Stimulated activated CD4-positive, alpha-beta T cell treated with anti-CD3 and anti-CD28 coated beads, Interleukin-12 subunit alpha, Interleukin-12 subunit beta, amount 100 ng/mL, for 4 hours (primary cell): ENCODE measurements around the gene NT5C1B.

Source experiments
- DNase-seq: peaks from one replicate; pipeline ENCODE4 v3.0.0-alpha.2; 2020

Gene NT5C1B

GRCh38 chr2:18550433-18550832, 38.9 kb downstream of the NT5C1B start:
- no peak for DNase-seq

GRCh38 chr2:18549083-18549482, 40.3 kb downstream of the NT5C1B start:
- no peak for DNase-seq

GRCh38 chr2:18548621-18549020, 40.7 kb downstream of the NT5C1B start:
- DNase-seq, result no peak

GRCh38 chr2:18546567-18546966, 42.8 kb downstream of the NT5C1B start:
- no peak for DNase-seq

GRCh38 chr2:18545384-18545783, 44.0 kb downstream of the NT5C1B start:
- DNase-seq, result no peak

GRCh38 chr2:18544171-18544570, 45.2 kb downstream of the NT5C1B start:
- DNase-seq, result no peak

- no peak for DNase-seq
These were observed 48.5 kb downstream of the NT5C1B start for GRCh38 chr2:18540872-18541271.

GRCh38 chr2:18536697-18537096, 52.7 kb downstream of the NT5C1B start:
- no peak for DNase-seq

- DNase-seq, result no peak
These were observed 53.3 kb downstream of the NT5C1B start for GRCh38 chr2:18536100-18536499.

GRCh38 chr2:18531194-18531593, 58.2 kb downstream of the NT5C1B start:
- DNase-seq, result no peak

- DNase-seq, result no peak
These were observed 61.5 kb downstream of the NT5C1B start for GRCh38 chr2:18527822-18528221.

- no peak for DNase-seq
These were observed 62.0 kb downstream of the NT5C1B start for GRCh38 chr2:18527326-18527725.

- DNase-seq, result no peak
These were observed 62.9 kb downstream of the NT5C1B start for GRCh38 chr2:18526429-18526828.

GRCh38 chr2:18525852-18526251, 63.5 kb downstream of the NT5C1B start:
- DNase-seq, result no peak

- no peak for DNase-seq
These were observed 64.1 kb downstream of the NT5C1B start for GRCh38 chr2:18525236-18525635.

- DNase-seq, result no peak
These were observed 66.8 kb downstream of the NT5C1B start for GRCh38 chr2:18522484-18523146.

- peak; percentile 74 for DNase-seq
These were observed 68.6 kb downstream of the NT5C1B start for GRCh38 chr2:18520451-18521425.

GRCh38 chr2:18519914-18520450, 69.4 kb downstream of the NT5C1B start:
- no peak for DNase-seq

- no peak for DNase-seq
These were observed 71.0 kb downstream of the NT5C1B start for GRCh38 chr2:18518116-18519111.

- no peak for DNase-seq
These were observed 72.0 kb downstream of the NT5C1B start for GRCh38 chr2:18517386-18517785.

- no peak for DNase-seq
These were observed 73.3 kb downstream of the NT5C1B start for GRCh38 chr2:18516112-18516511.
